Pancreas (tissue), 10 donors: ENCODE data around the gene PPIE. TPM values are rescaled to one million over a fixed set of nuclear protein-coding genes. Genes with fewer than 3 reads are reported as not detected.
"Not testable (repeated sequence)": the region's sequence is repeated elsewhere in the genome, so short reads cannot be mapped to it uniquely, and the experiment has no call there.

Experiments
- ATAC-seq, 4 donors: fragments of 200-7000 bp; cut with Tn5 transposase; one replicate each; pipeline versions ENCODE4 v1.8.0 to v1.9.1; 2020; ENCODE audit warnings: mild to moderate bottlenecking in 4 of 4, moderate library complexity in 4 of 4
- DNase-seq, 6 donors: peaks; one replicate each; pipeline ENCODE4 v3.0.0-alpha.2; 2020
- FAIRE-seq: peaks from 2 replicates; lab custom pipeline; 2012; peaks lifted over from hg19 to GRCh38; lab: Jason Lieb, UNC
- H3K27ac ChIP-seq, 4 donors: fragments of 200-600 bp; sonication (generic); 1 replicate in 3 of 4; 2 replicates in 1 of 4; pipeline versions ENCODE4 v1.5.0 to v1.8.0; 2020
- H3K27me3 ChIP-seq, 4 donors: fragments of 200-600 bp; one replicate each; pipeline ENCODE4 v1.8.0; 2021
- H3K36me3 ChIP-seq, 3 donors: fragments of 200-600 bp; sonication (generic) in 1 of 3; one replicate each; pipeline versions ENCODE4 v1.5.0 to v1.8.0; 2020 to 2021
- H3K4me1 ChIP-seq, 3 donors: fragments of 200-600 bp; one replicate each; pipeline ENCODE4 v1.8.0; 2021
- H3K4me3 ChIP-seq, 4 donors: fragments of 200-600 bp; sonication (generic) in 2 of 4; one replicate each; pipeline versions ENCODE4 v1.5.0 to v1.8.0; 2020 to 2021
- H3K9me3 ChIP-seq, 4 donors: fragments of 200-600 bp; one replicate each; pipeline ENCODE4 v1.8.0; 2021
- WGBS, 2 donors: extraction: QIAGEN DNeasy Blood & Tissue Kit; methylation state at CpG; one replicate each; pipeline ENCODE4 v1.1.7; 2013; 5-methylcytosine and 5-hydroxymethylcytosine counted together
- intact Hi-C, 3 donors: fragments of 100-400 bp; cut with DNase I; formaldehyde crosslinking; loops; one replicate each; pipeline versions ENCODE4 v1.11.1 to v1.14.2; 2022
- polyA plus RNA-seq, 2 donors: library from polyadenylated mRNA; stranded (reverse); fragments of 200-250 nt; gene quantifications; one replicate each; pipeline ENCODE4 v1.2.3, GENCODE V29; 2013
- total RNA-seq, 6 donors: library from RNA; stranded (reverse); fragmentation: NEBNext Ultra II Directional in 4 of 6; extraction: Animal tissue kit (Norgen Biotek cat#: 25700) in 4 of 6; gene quantifications; one replicate each; pipeline versions ENCODE4 v1.2.1 to v1.2.4, GENCODE V29; 2021 to 2023
- TF ChIP-seq, protein P1 (sequence below), 4 donors: fragments of 200-600 bp; sonication (generic) in 3 of 4; IDR thresholded peaks; one replicate each; pipeline versions ENCODE4 v1.5.0 to v1.8.0; 2021; ENCODE audit warnings: antibody characterized with exemption in 4 of 4
- donor health status: healthy with polysubstance abuse.
- donor health status: DM: no; HTN: no; CAD: no; lungs with moderate emphysema.
- donor health status: DM: no; HTN: no; CAD: no.
- donor health status: control.
- donor health status: control.
- donor health status: Bipolar disorder and iron deficiency.
- donor health status: DM: yes; HTN: yes; CAD: no.
- donor health status: DM: no; HTN: no; CAD: no.
- donor health status: DM: no; HTN: no; CAD: no.
- donor health status: DM: yes; HTN: yes; CAD: no.

The PPIE gene
- total and polyA plus RNA-seq, 8 donors: 18.1 to 42.5 (median 27.1) TPM

DNA sequence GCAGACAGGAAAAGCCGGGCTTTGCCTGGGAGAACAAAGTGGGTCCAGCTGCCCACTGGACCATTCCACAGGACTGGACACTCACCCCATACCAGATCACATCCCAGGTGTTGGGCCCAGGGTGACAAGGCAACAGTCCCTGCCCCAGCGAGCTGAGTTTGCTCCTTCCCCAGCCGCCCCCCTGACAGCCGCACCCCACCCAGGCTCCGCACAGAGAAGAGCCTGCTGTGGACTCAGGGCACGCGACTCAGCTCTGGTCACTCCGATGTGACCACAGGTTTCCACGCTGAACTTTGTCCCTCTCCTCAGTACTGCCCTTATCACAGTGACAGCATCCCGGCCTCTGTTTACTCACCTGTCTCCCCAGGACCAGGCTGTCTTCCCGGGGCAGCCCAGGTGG lies 48.8 kb downstream of the PPIE start:
- DNase-seq (peak in 1 of 6 donors; percentile 71), ATAC-seq (peak in 1 of 4 donors; percentile 2), FAIRE-seq (no peak)
- Histone ChIP-seq H3K27ac (no peak overlapping the region), H3K36me3 (no peaks in the 10 kb centered on the region), H3K27me3 (no peaks in the 10 kb centered on the region), H3K9me3 (no peaks in the 10 kb centered on the region), H3K4me1 (peaks cover 0 to 9% (median 0%) of the 10 kb centered on the region in 3 donors), H3K4me3 (peak overlapping the region in 2 of 4 donors; percentile 53 to 77)
- WGBS, 2 donors: 37 to 40% methylated on average over 11 of the region's 11 CpGs
- intact Hi-C loops: no loop called here
- TF ChIP-seq, protein P1, sequence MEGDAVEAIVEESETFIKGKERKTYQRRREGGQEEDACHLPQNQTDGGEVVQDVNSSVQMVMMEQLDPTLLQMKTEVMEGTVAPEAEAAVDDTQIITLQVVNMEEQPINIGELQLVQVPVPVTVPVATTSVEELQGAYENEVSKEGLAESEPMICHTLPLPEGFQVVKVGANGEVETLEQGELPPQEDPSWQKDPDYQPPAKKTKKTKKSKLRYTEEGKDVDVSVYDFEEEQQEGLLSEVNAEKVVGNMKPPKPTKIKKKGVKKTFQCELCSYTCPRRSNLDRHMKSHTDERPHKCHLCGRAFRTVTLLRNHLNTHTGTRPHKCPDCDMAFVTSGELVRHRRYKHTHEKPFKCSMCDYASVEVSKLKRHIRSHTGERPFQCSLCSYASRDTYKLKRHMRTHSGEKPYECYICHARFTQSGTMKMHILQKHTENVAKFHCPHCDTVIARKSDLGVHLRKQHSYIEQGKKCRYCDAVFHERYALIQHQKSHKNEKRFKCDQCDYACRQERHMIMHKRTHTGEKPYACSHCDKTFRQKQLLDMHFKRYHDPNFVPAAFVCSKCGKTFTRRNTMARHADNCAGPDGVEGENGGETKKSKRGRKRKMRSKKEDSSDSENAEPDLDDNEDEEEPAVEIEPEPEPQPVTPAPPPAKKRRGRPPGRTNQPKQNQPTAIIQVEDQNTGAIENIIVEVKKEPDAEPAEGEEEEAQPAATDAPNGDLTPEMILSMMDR (IDR thresholded peaks at IDR 0.05): no peak

DNA sequence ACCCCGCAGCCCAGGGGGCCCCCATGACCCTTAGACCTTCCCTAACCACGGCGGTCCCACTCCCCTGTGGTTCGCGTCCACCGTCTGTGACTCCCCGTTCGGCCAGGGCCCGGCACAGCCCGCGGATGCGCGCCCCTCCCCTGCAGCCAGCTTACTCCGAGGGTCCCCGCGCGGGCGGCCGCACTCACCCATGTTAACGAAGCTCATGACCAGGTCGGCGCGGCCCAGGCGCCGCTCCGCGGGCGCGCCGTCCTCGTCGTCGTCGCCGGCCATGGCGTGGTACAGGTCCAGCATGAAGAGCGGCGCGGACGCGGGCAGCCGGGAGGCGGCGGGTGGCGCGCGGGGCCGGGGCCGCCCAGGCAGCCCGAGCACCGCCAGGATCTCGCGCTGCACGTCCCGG lies 49.3 kb downstream of the PPIE start:
- FAIRE-seq: not testable (repeated sequence)
- ATAC-seq: peak in 1 of 4 donors; percentile 4

GRCh38 chr1:39788426-39788757 lies 49.7 kb downstream of the PPIE start:
- peak overlapping the region; percentile 33 to 77 (median 57) for H3K4me3 ChIP-seq
- no peak for DNase-seq
- intact Hi-C loops: no loop called here
- no peaks in the 10 kb centered on the region for H3K27me3 ChIP-seq
- ATAC-seq: peak; percentile 19 to 40 (median 35)
- WGBS, 2 donors: 0 to 2% methylated on average over 10 to 51 of the region's 51 CpGs
- TF ChIP-seq, protein P1 (IDR thresholded peaks at IDR 0.05): no peak
- peak overlapping the region in 2 of 4 donors; percentile 61 to 70 for H3K27ac ChIP-seq
- H3K36me3 ChIP-seq: no peaks in the 10 kb centered on the region
- H3K4me1 ChIP-seq: peaks cover 0 to 9% (median 0%) of the 10 kb centered on the region in 3 donors
- no peak for FAIRE-seq
- no peaks in the 10 kb centered on the region for H3K9me3 ChIP-seq

More for the DNA sequence above, 49.3 kb downstream of the PPIE start:
- DNase-seq: peak in 3 of 6 donors; percentile 49 to 77 (median 61)
- H3K9me3 ChIP-seq, H3K27me3 ChIP-seq, H3K4me1 ChIP-seq, intact Hi-C loops, H3K27ac ChIP-seq, H3K36me3 ChIP-seq: not testable (repeated sequence)
- H3K4me3 ChIP-seq: peak overlapping the region in 2 of 4 donors; percentile 53 to 77
- WGBS, 2 donors: 5 to 13% methylated on average over 10 to 53 of the region's 55 CpGs

DNA sequence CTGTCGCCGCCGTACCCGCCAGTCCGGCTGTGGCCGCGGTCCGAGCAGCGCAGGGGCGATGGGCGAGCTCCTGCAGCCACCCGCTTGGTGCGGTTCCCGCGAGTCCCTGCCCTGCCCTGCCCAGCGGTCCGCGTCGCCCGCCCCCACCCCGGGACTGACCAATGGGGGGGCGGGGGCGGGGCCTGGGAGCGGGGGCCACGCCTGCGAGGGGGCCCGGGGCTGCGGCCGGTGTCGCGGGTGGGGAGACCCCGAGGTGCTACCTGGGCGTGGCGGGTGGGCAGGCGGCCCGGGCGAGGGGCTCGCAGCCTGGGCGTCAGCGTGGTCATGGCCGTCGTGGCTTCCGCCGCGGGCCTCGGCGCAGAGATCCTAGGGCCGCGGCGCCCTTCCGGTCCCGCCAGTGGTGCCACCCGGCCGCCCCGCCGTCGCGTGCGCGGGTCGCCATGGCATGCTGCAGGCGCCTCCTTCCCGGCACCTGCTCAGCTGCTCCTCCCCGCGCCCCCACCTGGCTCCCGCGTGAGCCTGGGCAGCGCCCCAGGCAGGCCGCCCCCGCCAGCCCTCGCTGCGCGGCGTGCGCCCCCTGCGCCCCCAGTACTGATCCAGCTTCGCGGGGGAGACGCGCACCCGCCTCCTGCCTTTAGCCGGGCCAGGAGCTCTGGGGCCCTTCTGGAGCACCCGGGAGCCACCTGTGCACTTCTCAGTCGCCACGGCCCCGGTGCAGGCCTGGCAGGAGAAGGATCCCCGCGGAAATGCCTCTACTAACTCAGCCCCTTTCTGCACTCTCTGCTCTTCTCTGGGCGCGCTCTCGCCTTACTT lies 50.3 kb downstream of the PPIE start, which contains the start of gene BMP8B:
TSS of gene BMP8B (minus strand) at position 108 of the 813 bp plus-strand sequence. CDS start 380 bp downstream, outside the sequence.
- H3K9me3 ChIP-seq: no peaks in the 10 kb centered on the region
- H3K27me3 ChIP-seq: no peaks in the 10 kb centered on the region
- 0 to 2% methylated on average over 33 to 91 of the region's 91 CpGs for WGBS, 2 donors
- H3K27ac ChIP-seq: peak within 1 kb of the TSS; percentile 61 to 73 (median 67)
- intact Hi-C loops: no loop called here
- TF ChIP-seq, protein P1 (IDR thresholded peaks at IDR 0.05): no peak
- FAIRE-seq (no peak), DNase-seq (peak; percentile 75 to 92 (median 86)), ATAC-seq (peak; percentile 90 to 91 (median 90))
- H3K4me3 ChIP-seq: peak within 1 kb of the TSS; percentile 33 to 77 (median 57)
- no peaks in the 10 kb centered on the region for H3K36me3 ChIP-seq
- peaks cover 0 to 9% (median 0%) of the 10 kb centered on the region in 3 donors for H3K4me1 ChIP-seq

GRCh38 chr1:39789571-39790110 lies 51.0 kb downstream of the PPIE start:
- H3K27me3 ChIP-seq: no peaks in the 10 kb centered on the region
- 42 to 60% methylated on average over 14 to 15 of the region's 15 CpGs for WGBS, 2 donors
- peaks cover 0 to 9% (median 0%) of the 10 kb centered on the region in 3 donors for H3K4me1 ChIP-seq
- no peaks in the 10 kb centered on the region for H3K9me3 ChIP-seq
- H3K36me3 ChIP-seq: no peaks in the 10 kb centered on the region
- ATAC-seq (no peak), DNase-seq (no peak), FAIRE-seq (no peak)
- peak overlapping the region; percentile 61 to 73 (median 67) for H3K27ac ChIP-seq
- peak overlapping the region; percentile 33 to 77 (median 57) for H3K4me3 ChIP-seq
- TF ChIP-seq, protein P1 (IDR thresholded peaks at IDR 0.05): no peak
- intact Hi-C loops: no loop called here
